ENCODE measurements around the gene C9orf50. TPM values are rescaled to one million over a fixed set of nuclear protein-coding genes. Genes with fewer than 3 reads are reported as not detected.
"Not testable (repeated sequence)": the region's sequence is repeated elsewhere in the genome, so short reads cannot be mapped to it uniquely, and the experiment has no call there.

Gene C9orf50
- total RNA-seq, 1 donor from 2014 or later, result not detected

DNA sequence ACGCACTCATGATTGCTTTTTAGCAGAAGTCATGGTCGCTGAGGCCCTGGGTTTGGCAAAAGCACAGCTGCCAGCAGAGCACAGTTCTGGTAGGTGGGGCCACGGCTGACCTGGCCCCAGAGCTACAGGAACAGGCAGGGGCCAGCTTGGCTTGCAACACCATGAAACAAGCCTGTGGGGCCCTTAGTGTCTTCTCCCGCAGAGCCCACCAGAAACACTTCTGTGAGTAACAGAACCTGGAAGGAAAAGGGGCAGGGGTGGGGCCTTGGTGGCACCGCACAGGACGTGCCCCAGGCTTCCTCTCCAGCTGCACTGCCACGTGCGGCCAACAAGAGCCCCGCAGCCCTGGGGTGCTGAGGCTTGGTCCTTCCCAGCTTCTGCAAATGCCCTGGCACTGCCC, 16.2 kb upstream of the C9orf50 start:
- no peak for DNase-seq (ENCODE audit: low read depth)
- Histone ChIP-seq H3K4me3 (ENCODE audit: low read depth, low read length) (no peak overlapping the region), H3K36me3 (ENCODE audit: control insufficient read depth, insufficient read depth, low read length) (no peaks in the 10 kb centered on the region), H3K27me3 (ENCODE audit: control insufficient read depth, insufficient read depth, low read length) (no peaks in the 10 kb centered on the region)
- TF ChIP-seq, protein P1, sequence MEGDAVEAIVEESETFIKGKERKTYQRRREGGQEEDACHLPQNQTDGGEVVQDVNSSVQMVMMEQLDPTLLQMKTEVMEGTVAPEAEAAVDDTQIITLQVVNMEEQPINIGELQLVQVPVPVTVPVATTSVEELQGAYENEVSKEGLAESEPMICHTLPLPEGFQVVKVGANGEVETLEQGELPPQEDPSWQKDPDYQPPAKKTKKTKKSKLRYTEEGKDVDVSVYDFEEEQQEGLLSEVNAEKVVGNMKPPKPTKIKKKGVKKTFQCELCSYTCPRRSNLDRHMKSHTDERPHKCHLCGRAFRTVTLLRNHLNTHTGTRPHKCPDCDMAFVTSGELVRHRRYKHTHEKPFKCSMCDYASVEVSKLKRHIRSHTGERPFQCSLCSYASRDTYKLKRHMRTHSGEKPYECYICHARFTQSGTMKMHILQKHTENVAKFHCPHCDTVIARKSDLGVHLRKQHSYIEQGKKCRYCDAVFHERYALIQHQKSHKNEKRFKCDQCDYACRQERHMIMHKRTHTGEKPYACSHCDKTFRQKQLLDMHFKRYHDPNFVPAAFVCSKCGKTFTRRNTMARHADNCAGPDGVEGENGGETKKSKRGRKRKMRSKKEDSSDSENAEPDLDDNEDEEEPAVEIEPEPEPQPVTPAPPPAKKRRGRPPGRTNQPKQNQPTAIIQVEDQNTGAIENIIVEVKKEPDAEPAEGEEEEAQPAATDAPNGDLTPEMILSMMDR (IDR thresholded peaks at IDR 0.05; ENCODE audit: insufficient read depth, low read length, poor library complexity, severe bottlenecking), result no peak

- H3K36me3 ChIP-seq (ENCODE audit: control insufficient read depth, insufficient read depth, low read length); H3K4me3 ChIP-seq (ENCODE audit: low read depth, low read length); H3K27me3 ChIP-seq (ENCODE audit: control insufficient read depth, insufficient read depth, low read length); DNase-seq (ENCODE audit: low read depth): not testable (repeated sequence)
Observed at GRCh38 chr9:129636343-129636742, 15.4 kb upstream of the C9orf50 start.

- H3K36me3 ChIP-seq (ENCODE audit: control insufficient read depth, insufficient read depth, low read length), result no peaks in the 10 kb centered on the region
- no peak for DNase-seq (ENCODE audit: low read depth)
- H3K27me3 ChIP-seq (ENCODE audit: control insufficient read depth, insufficient read depth, low read length), result no peaks in the 10 kb centered on the region
- H3K4me3 ChIP-seq (ENCODE audit: low read depth, low read length), result no peak overlapping the region
- TF ChIP-seq, protein P1 (IDR thresholded peaks at IDR 0.05; ENCODE audit: insufficient read depth, low read length, poor library complexity, severe bottlenecking), result no peak
Observed at GRCh38 chr9:129635099-129636065, 14.5 kb upstream of the C9orf50 start.

GRCh38 chr9:129633848-129634247, 12.9 kb upstream of the C9orf50 start:
- Histone ChIP-seq H3K4me3 (ENCODE audit: low read depth, low read length) (no peak overlapping the region), H3K36me3 (ENCODE audit: control insufficient read depth, insufficient read depth, low read length) (no peaks in the 10 kb centered on the region), H3K27me3 (ENCODE audit: control insufficient read depth, insufficient read depth, low read length) (no peaks in the 10 kb centered on the region)
- TF ChIP-seq, protein P1 (IDR thresholded peaks at IDR 0.05; ENCODE audit: insufficient read depth, low read length, poor library complexity, severe bottlenecking), result no peak
- no peak for DNase-seq (ENCODE audit: low read depth)

GRCh38 chr9:129633207-129633606, 12.3 kb upstream of the C9orf50 start:
- Histone ChIP-seq H3K36me3 (ENCODE audit: control insufficient read depth, insufficient read depth, low read length) (no peaks in the 10 kb centered on the region), H3K4me3 (ENCODE audit: low read depth, low read length) (no peak overlapping the region)

DNA sequence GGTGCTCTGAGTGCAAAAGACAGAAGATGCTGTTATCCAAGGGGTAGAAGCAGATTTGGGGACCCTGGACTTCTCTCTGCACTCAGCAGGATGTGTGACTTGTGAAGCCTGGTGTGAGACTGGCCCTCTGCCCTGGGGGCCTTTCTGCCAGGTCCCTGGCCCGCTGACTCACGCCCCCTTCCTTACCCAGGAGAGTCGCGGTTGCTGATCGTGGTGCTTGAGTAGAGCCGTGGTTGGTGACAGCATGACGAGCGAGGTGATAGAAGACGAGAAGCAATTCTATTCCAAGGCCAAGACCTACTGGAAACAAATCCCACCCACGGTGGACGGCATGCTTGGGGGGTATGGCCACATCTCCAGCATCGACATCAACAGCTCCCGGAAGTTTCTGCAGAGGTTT, 11.6 kb upstream of the C9orf50 start:
- TF ChIP-seq, protein P1 (IDR thresholded peaks at IDR 0.05; ENCODE audit: insufficient read depth, low read length, poor library complexity, severe bottlenecking), result no peak
- Histone ChIP-seq H3K4me3 (ENCODE audit: low read depth, low read length) (no peak overlapping the region), H3K27me3 (ENCODE audit: control insufficient read depth, insufficient read depth, low read length) (no peaks in the 10 kb centered on the region), H3K36me3 (ENCODE audit: control insufficient read depth, insufficient read depth, low read length) (no peaks in the 10 kb centered on the region)
- DNase-seq (ENCODE audit: low read depth), result no peak

More at GRCh38 chr9:129633207-129633606, 12.3 kb upstream of the C9orf50 start:
- TF ChIP-seq, protein P1 (IDR thresholded peaks at IDR 0.05; ENCODE audit: insufficient read depth, low read length, poor library complexity, severe bottlenecking), result no peak
- no peak for DNase-seq (ENCODE audit: low read depth)
- no peaks in the 10 kb centered on the region for H3K27me3 ChIP-seq (ENCODE audit: control insufficient read depth, insufficient read depth, low read length)
